ENCODE data around the gene GSK3B. TPM values are rescaled to one million over a fixed set of nuclear protein-coding genes. Genes with fewer than 3 reads are reported as not detected.

The GSK3B gene
- total RNA-seq, 1 experiment from 2014 or later, result 56.5 TPM

DNA sequence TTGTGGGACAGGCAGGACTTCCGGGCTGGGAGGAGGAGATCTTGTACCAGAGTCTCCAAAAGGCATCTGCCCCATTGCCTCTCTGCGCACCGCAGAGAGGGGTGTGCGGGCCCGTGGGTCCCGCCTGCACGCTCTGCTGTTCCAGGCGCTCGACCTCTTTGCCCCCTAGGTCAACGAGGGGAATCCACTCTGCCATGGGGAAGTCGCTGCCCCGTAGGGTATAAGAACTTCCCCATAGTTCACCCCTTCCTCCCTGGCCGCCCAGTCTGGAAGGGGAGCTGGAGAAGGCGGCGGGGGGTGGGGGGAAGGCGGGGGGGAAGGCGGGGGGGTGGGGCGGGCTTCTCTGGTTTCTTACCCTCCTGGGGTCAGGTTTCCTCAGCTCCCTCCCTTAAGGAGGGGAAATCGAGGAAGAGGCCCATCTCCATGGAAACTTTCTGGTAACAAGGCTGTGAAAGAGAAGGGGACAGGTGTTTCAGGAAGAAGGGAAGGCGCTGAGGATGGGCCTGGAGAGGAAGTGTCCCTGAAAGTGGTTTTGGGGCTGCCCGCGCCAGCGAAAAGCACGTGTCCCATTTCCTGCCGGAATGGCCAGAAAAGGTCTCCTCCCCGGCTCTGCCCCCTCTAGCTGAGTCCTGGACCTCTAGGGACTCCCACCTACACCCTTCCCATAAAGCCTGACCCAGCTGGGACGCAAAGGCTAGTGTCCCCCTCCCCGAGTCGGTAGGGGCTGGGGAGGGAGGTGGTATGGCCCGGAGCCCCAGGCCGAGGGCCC, 284.8 kb downstream of the GSK3B start:
- Histone ChIP-seq H3K14ac (ENCODE audit: insufficient read depth, low read length) (no peak overlapping the region), H2BK15ac (ENCODE audit: low read depth, low read length) (no peak overlapping the region), H3K56ac (ENCODE audit: insufficient read length, low read depth, low read length) (no peak overlapping the region), H3K9me3 (ENCODE audit: control insufficient read depth, low read depth, low read length) (no peaks in the 10 kb centered on the region), H3K18ac (ENCODE audit: insufficient read length, low read depth, low read length) (no peak overlapping the region), H3K79me2 (ENCODE audit: insufficient read depth, low read length) (no peaks in the 10 kb centered on the region), H3T11ph (ENCODE audit: low read length) (no peak overlapping the region), H3K27ac (ENCODE audit: insufficient read length, low read depth, low read length) (no peak overlapping the region), H2AFZ (ENCODE audit: low read length) (no peak overlapping the region), H2AK5ac (ENCODE audit: insufficient read length, low read length) (no peak overlapping the region), H2BK20ac (ENCODE audit: low read depth, low read length, poor library complexity, severe bottlenecking) (no peak overlapping the region), H2BK5ac (ENCODE audit: insufficient read length, low read length) (no peak overlapping the region), H4K20me1 (ENCODE audit: control insufficient read depth, insufficient read depth, insufficient read length) (no peaks in the 10 kb centered on the region), H4K8ac (replicated peaks; ENCODE audit: insufficient read length, low read depth, low read length) (no peak overlapping the region), H3K27me3 (ENCODE audit: insufficient read depth, low read length) (0 out of 2 replicates have a peak, but pooled peaks cover 3% of the 10 kb centered on the region), H3K23me2 (ENCODE audit: insufficient read length, low read depth, low read length, poor library complexity, severe bottlenecking) (no peaks in the 10 kb centered on the region), H3K4ac (ENCODE audit: low read depth, low read length) (no peak overlapping the region), H4K91ac (ENCODE audit: insufficient read length, low read depth, low read length) (no peak overlapping the region), H3K79me1 (ENCODE audit: insufficient read depth, low read depth, low read length, poor library complexity, severe bottlenecking) (no peaks in the 10 kb centered on the region), H3K4me2 (ENCODE audit: insufficient read depth, insufficient read length, low read length) (no peak overlapping the region), H3K4me1 (ENCODE audit: insufficient read depth, low read length) (no peaks in the 10 kb centered on the region), H3K23ac (ENCODE audit: insufficient read length, low read depth, low read length) (no peak overlapping the region), H2BK120ac (ENCODE audit: low read depth, low read length, poor library complexity, severe bottlenecking) (no peak overlapping the region), H4K5ac (ENCODE audit: insufficient read length, low read depth, low read length) (no peak overlapping the region), H3K9ac (ENCODE audit: extremely low read depth, insufficient read length, low read length) (no peak overlapping the region), H2BK12ac (ENCODE audit: insufficient read length, low read depth, low read length) (no peak overlapping the region)
- DNase-seq, result no peak
- H3K27me3 Mint-ChIP-seq (ENCODE audit: low read depth), result peaks cover 4% of the 10 kb centered on the region; the same call in 1 of the 2 replicates
- no peak overlapping the region for H3K27ac Mint-ChIP-seq
- TF ChIP-seq, protein P1, sequence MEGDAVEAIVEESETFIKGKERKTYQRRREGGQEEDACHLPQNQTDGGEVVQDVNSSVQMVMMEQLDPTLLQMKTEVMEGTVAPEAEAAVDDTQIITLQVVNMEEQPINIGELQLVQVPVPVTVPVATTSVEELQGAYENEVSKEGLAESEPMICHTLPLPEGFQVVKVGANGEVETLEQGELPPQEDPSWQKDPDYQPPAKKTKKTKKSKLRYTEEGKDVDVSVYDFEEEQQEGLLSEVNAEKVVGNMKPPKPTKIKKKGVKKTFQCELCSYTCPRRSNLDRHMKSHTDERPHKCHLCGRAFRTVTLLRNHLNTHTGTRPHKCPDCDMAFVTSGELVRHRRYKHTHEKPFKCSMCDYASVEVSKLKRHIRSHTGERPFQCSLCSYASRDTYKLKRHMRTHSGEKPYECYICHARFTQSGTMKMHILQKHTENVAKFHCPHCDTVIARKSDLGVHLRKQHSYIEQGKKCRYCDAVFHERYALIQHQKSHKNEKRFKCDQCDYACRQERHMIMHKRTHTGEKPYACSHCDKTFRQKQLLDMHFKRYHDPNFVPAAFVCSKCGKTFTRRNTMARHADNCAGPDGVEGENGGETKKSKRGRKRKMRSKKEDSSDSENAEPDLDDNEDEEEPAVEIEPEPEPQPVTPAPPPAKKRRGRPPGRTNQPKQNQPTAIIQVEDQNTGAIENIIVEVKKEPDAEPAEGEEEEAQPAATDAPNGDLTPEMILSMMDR (conservative IDR thresholded peaks at IDR 0.05), result no peak
- WGBS (ENCODE audit: extremely low coverage, insufficient read length, low lambda C conversion rate), result no CpG with 5 or more reads among the region's 31 CpGs
- no peaks in the 10 kb centered on the region; a peak in 1 of 7 replicates for H3K36me3 Mint-ChIP-seq (ENCODE audit: insufficient read depth in 1 of 3, low read depth in 3 of 3)
- H3K9me3 Mint-ChIP-seq, result no peaks in the 10 kb centered on the region
- no peaks in the 10 kb centered on the region for H3K4me1 Mint-ChIP-seq
- no peak overlapping the region for H3K4me3 Mint-ChIP-seq
